Measurements from ENCODE around the gene SIRPA.

DNA sequence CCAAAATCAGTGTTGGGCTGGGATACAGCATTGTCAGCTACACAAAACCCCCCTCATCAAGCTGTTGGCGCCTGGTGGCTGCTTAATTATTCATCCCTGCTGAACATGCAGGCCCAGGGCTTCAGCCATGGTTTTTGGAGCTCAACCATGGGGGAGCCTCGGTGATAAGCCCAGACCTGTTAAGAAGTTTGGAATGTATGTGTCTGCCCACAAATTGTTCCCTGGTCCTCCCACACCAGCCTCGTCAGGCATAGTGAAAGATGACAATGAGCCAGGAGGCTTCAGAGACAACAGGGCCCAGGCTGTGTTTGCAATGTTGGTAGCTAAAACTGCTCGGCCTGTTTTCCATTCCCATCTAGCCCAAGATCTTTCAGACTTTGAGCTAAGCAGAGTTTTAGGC lies 34.8 kb upstream of the SIRPA start:
- no peak for TF ChIP-seq POLR2A (IDR thresholded peaks at IDR 0.05; ENCODE audit: low read depth, low read length)
- no peak for TF ChIP-seq TAF1 (IDR thresholded peaks at IDR 0.05; ENCODE audit: borderline replicate concordance, low read depth, low read length)

All from GM12892 (cell line).